WTC11 (cell line): ENCODE data around the gene UNC93B1. TPM values are rescaled to one million over a fixed set of nuclear protein-coding genes. Genes with fewer than 3 reads are reported as not detected.
A peak's percentile ranks its signal among the peaks of the same experiment; 100 is the strongest.

Experiments
- ATAC-seq: fragments of 200-7000 bp; cut with Tn5 transposase; 2 replicates; pipeline ENCODE4 v1.10.0; 2021; ENCODE audit warnings: mild to moderate bottlenecking, moderate library complexity
- CTCF ChIA-PET: fragments of 300-600 bp; sonication (Branson Sonifier 250); formaldehyde crosslinking; loops from one replicate; lab custom pipeline; 2021; ENCODE audit warnings: antibody characterized with exemption; lab: Charles Lee
- POLR2A ChIA-PET: fragments of 350-600 bp; sonication (Branson Sonifier 250); formaldehyde crosslinking; loops from one replicate; lab custom pipeline; 2021; ENCODE audit warnings: antibody characterized with exemption; lab: Charles Lee
- DNase-seq: peaks from one replicate; pipeline ENCODE4 v3.0.0; 2021; ENCODE audit warnings: low spot score
- H3K27ac Mint-ChIP-seq: 2 replicates; pipeline ENCODE4 v1.8.0; 2021; ENCODE audit warnings: mixed read lengths
- H3K27me3 Mint-ChIP-seq: 2 replicates; pipeline ENCODE4 v1.8.0; 2021; ENCODE audit warnings: low read depth, mild to moderate bottlenecking, moderate library complexity, mixed read lengths
- H3K36me3 Mint-ChIP-seq: 2 replicates; pipeline ENCODE4 v1.8.0; 2021; ENCODE audit warnings: mixed read lengths
- H3K4me1 Mint-ChIP-seq: 2 replicates; pipeline ENCODE4 v1.8.0; 2022; ENCODE audit warnings: mixed read lengths
- H3K4me3 Mint-ChIP-seq: 2 replicates; pipeline ENCODE4 v1.8.0; 2021; ENCODE audit warnings: mild to moderate bottlenecking, moderate library complexity, mixed read lengths
- H3K9me3 Mint-ChIP-seq: 2 replicates; pipeline ENCODE4 v1.8.0; 2021; ENCODE audit warnings: mixed read lengths
- ATF3 ChIP-seq: sonication (generic); formaldehyde crosslinking; conservative IDR thresholded peaks from 2 replicates; pipeline ENCODE4 v1.8.1; 2022; ENCODE audit warnings: mild to moderate bottlenecking, missing genetic modification reagents
- ATF6 ChIP-seq: sonication (generic); formaldehyde crosslinking; IDR thresholded peaks from 2 replicates; pipeline ENCODE4 v1.8.1; 2023; ENCODE audit warnings: mild to moderate bottlenecking, missing genetic modification reagents
- ESRRA ChIP-seq: sonication (generic); formaldehyde crosslinking; IDR thresholded peaks from 2 replicates; pipeline ENCODE4 v1.8.1; 2022; ENCODE audit warnings: mild to moderate bottlenecking, missing genetic modification reagents, borderline replicate concordance
- FOXK1 ChIP-seq: sonication (generic); formaldehyde crosslinking; IDR thresholded peaks from 2 replicates; pipeline ENCODE4 v1.8.0; 2022; ENCODE audit warnings: mild to moderate bottlenecking, moderate library complexity, missing genetic modification reagents
- JUN ChIP-seq: sonication (generic); formaldehyde crosslinking; IDR thresholded peaks from 2 replicates; pipeline ENCODE4 v1.8.0; 2023; ENCODE audit warnings: mild to moderate bottlenecking, missing genetic modification reagents
- NFATC4 ChIP-seq: fragments of 250-450 bp; sonication (Bioruptor Pico); IDR thresholded peaks from 2 replicates; pipeline ENCODE4 v1.9.0; 2021; ENCODE audit warnings: mild to moderate bottlenecking
- NFE2L1 ChIP-seq: sonication (generic); formaldehyde crosslinking; IDR thresholded peaks from 2 replicates; pipeline ENCODE4 v1.8.1; 2023; ENCODE audit warnings: missing genetic modification reagents
- NR3C1 ChIP-seq: sonication (generic); formaldehyde crosslinking; conservative IDR thresholded peaks from 2 replicates; pipeline ENCODE4 v1.8.1; 2023; ENCODE audit warnings: low read depth, mild to moderate bottlenecking, missing genetic modification reagents
- PRRX2 ChIP-seq: fragments of 250-450 bp; sonication (Bioruptor Pico); IDR thresholded peaks from 2 replicates; pipeline ENCODE4 v1.8.0; 2021; ENCODE audit warnings: mild to moderate bottlenecking
- RORB ChIP-seq: fragments of 250-450 bp; sonication (Bioruptor Pico); IDR thresholded peaks from 2 replicates; pipeline ENCODE4 v1.9.0; 2021; ENCODE audit warnings: mild to moderate bottlenecking
- SOX15 ChIP-seq: fragments of 250-450 bp; sonication (Bioruptor Pico); IDR thresholded peaks from 2 replicates; pipeline ENCODE4 v1.9.0; 2021; ENCODE audit warnings: mild to moderate bottlenecking
- TEAD4 ChIP-seq: sonication (generic); formaldehyde crosslinking; IDR thresholded peaks from 2 replicates; pipeline ENCODE4 v1.8.0; 2022; ENCODE audit warnings: mild to moderate bottlenecking, missing genetic modification reagents
- TP53 ChIP-seq: sonication (generic); formaldehyde crosslinking; IDR thresholded peaks from 2 replicates; pipeline ENCODE4 v1.8.1; 2023; ENCODE audit warnings: mild to moderate bottlenecking, missing genetic modification reagents
- ZBTB43 ChIP-seq: sonication (generic); formaldehyde crosslinking; IDR thresholded peaks from 2 replicates; pipeline ENCODE4 v1.8.1; 2023; ENCODE audit warnings: mild to moderate bottlenecking, missing genetic modification reagents
- ZNF121 ChIP-seq: sonication (generic); formaldehyde crosslinking; IDR thresholded peaks from 2 replicates; pipeline ENCODE4 v1.8.0; 2023; ENCODE audit warnings: missing genetic modification reagents
- ZNF138 ChIP-seq: sonication (generic); formaldehyde crosslinking; conservative IDR thresholded peaks from 2 replicates; pipeline ENCODE4 v1.8.1; 2022; ENCODE audit warnings: mild to moderate bottlenecking, moderate library complexity, missing genetic modification reagents
- ZNF396 ChIP-seq: fragments of 250-450 bp; sonication (Bioruptor Pico); IDR thresholded peaks from 2 replicates; pipeline ENCODE4 v1.8.0; 2021; ENCODE audit warnings: mild to moderate bottlenecking, moderate library complexity, borderline replicate concordance
- ZSCAN18 ChIP-seq: fragments of 250-450 bp; sonication (Bioruptor Pico); IDR thresholded peaks from 2 replicates; pipeline ENCODE4 v2.1.2; 2022; ENCODE audit warnings: mild to moderate bottlenecking, moderate library complexity
- total RNA-seq: library from RNA; stranded (reverse); gene quantifications from 3 replicates; pipeline ENCODE4 v1.2.3, GENCODE V29; 2021
- TF ChIP-seq, protein P1 (sequence below): sonication (generic); formaldehyde crosslinking; IDR thresholded peaks from 2 replicates; pipeline ENCODE4 v1.8.1; 2023; ENCODE audit warnings: mild to moderate bottlenecking, missing genetic modification reagents, borderline replicate concordance
- TF ChIP-seq, protein P2 (sequence below): fragments of 250-450 bp; sonication (Bioruptor Pico); conservative IDR thresholded peaks from 2 replicates; pipeline ENCODE4 v1.9.0; 2021; ENCODE audit warnings: mild to moderate bottlenecking

UNC93B1 gene
- total RNA-seq, 1 experiment from 2014 or later: 27.9 TPM

- TF ChIP-seq, protein P1, sequence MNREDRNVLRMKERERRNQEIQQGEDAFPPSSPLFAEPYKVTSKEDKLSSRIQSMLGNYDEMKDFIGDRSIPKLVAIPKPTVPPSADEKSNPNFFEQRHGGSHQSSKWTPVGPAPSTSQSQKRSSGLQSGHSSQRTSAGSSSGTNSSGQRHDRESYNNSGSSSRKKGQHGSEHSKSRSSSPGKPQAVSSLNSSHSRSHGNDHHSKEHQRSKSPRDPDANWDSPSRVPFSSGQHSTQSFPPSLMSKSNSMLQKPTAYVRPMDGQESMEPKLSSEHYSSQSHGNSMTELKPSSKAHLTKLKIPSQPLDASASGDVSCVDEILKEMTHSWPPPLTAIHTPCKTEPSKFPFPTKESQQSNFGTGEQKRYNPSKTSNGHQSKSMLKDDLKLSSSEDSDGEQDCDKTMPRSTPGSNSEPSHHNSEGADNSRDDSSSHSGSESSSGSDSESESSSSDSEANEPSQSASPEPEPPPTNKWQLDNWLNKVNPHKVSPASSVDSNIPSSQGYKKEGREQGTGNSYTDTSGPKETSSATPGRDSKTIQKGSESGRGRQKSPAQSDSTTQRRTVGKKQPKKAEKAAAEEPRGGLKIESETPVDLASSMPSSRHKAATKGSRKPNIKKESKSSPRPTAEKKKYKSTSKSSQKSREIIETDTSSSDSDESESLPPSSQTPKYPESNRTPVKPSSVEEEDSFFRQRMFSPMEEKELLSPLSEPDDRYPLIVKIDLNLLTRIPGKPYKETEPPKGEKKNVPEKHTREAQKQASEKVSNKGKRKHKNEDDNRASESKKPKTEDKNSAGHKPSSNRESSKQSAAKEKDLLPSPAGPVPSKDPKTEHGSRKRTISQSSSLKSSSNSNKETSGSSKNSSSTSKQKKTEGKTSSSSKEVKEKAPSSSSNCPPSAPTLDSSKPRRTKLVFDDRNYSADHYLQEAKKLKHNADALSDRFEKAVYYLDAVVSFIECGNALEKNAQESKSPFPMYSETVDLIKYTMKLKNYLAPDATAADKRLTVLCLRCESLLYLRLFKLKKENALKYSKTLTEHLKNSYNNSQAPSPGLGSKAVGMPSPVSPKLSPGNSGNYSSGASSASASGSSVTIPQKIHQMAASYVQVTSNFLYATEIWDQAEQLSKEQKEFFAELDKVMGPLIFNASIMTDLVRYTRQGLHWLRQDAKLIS: no peak
- TF ChIP-seq ATF6 (CRISPR knock-in tag) (no peak), TP53 (no peak), FOXK1 (no peak), ZBTB43 (CRISPR knock-in tag) (no peak), RORB (CRISPR knock-in tag) (no peak), ESRRA (CRISPR knock-in tag) (no peak)
These were observed 4.7 kb downstream of the UNC93B1 start (continued) for GRCh38 chr11:67999201-67999629.

GRCh38 chr11:67998150-67999045 is 5.5 kb downstream of the UNC93B1 start:
- ChIA-PET POLR2A (no interaction called here), CTCF (interaction anchor here (2.1 kb wide), 1 partner anchor 210 kb away, joined by 5 read pairs; no protein-coding TSS in a partner anchor)
- H3K27ac Mint-ChIP-seq: no peak overlapping the region
- no peaks in the 10 kb centered on the region for H3K9me3 Mint-ChIP-seq
- peaks cover 2% of the 10 kb centered on the region for H3K36me3 Mint-ChIP-seq
- H3K4me1 Mint-ChIP-seq: peaks cover 26% of the 10 kb centered on the region
- peaks cover 5% of the 10 kb centered on the region for H3K27me3 Mint-ChIP-seq
- ATAC-seq (no peak), DNase-seq (no peak)
- no peak overlapping the region for H3K4me3 Mint-ChIP-seq
- TF ChIP-seq ZNF121 (CRISPR knock-in tag) (peak; percentile 56; the same call in 1 of the 2 replicates), TEAD4 (CRISPR knock-in tag) (no peak)
- TF ChIP-seq, protein P2, sequence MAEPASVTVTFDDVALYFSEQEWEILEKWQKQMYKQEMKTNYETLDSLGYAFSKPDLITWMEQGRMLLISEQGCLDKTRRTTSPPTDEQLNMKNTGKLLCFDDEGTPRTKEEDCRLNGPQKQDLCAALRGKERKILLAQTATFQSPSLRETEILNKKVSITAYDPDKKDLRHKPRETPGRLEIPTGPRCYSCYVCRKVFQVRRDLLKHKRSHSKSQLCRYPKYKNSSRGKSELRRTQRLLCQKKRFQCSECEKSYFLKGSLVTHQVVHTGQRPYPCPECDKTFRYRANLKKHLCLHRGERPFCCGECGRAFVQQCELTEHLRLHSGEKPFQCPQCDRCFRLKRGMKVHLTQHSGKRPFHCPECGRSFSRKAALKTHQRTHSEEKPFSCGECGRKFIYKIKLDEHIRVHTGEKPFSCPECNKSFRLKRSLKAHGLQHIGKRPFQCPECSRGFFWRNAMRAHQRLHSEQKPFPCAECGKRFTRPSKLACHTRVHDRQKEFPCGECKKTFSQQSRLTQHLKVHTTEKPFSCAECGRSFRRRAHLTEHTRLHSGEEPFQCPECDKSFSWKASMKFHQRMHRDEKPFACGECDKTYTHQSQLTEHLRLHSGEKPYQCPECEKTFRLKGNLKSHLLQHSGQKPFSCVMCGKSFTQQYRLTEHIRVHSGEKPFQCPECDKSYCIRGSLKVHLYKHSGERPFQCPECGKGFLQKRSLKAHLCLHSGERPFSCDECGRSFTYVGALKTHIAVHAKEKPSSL (CRISPR knock-in tag): no peak

DNA sequence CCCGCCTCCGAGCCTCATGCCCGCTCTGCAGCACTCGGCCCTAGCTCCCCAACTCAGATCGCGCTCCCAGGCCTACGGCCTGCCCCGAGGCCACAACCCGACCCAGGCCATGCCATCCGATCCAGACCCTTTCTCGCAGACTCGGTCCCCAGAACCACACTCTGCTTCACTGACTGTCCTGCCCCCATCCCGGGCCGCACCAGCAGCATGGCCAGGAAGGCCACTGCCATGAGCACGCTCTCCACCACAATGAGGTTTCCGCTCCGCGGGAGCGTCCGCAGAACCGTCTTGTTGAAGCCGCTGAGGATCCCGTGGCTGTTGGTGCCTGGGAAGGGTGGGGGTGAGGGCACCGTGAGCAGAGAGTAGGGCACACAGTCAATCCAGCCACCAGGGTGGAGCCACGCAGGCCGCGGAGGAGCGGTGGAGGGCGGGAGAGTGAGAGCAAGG is 6.4 kb downstream of the UNC93B1 start:
- Mint-ChIP-seq H3K4me1 (peaks cover 20% of the 10 kb centered on the region), H3K9me3 (no peaks in the 10 kb centered on the region), H3K36me3 (peaks cover 2% of the 10 kb centered on the region), H3K27ac (peak overlapping the region; percentile 67; the same call in 1 of the 2 replicates), H3K4me3 (peak overlapping the region; percentile 75; the same call in 1 of the 2 replicates), H3K27me3 (peaks cover 5% of the 10 kb centered on the region)
- ChIA-PET POLR2A (no interaction called here), CTCF (interaction anchor here (0.7 to 2.1 kb wide), 9 partner anchors 13 to 368 kb away, joined by 3 to 17 read pairs (median 5); partner anchors contain the start of genes ALDH3B1, NDUFS8 and NUDT8)
- ATAC-seq: no peak; the same call in 1 of the 2 replicates
- no peak for DNase-seq
- TF ChIP-seq ATF3 (CRISPR knock-in tag): no peak
- no peak for TF ChIP-seq ZSCAN18
- TF ChIP-seq RORB (CRISPR knock-in tag): no peak
- TF ChIP-seq NFE2L1 (CRISPR knock-in tag): no peak
- TF ChIP-seq PRRX2: no peak
- no peak for TF ChIP-seq ZBTB43 (CRISPR knock-in tag)
- no peak for TF ChIP-seq NFATC4 (CRISPR knock-in tag)
- TF ChIP-seq ZNF396 (CRISPR knock-in tag): no peak
- TF ChIP-seq JUN: no peak
- no peak for TF ChIP-seq NR3C1
- no peak for TF ChIP-seq ZNF138 (CRISPR knock-in tag)
- no peak for TF ChIP-seq SOX15 (CRISPR knock-in tag)
